GM18505 (cell line): ENCODE results near the gene MLF2.

Experiments
- ATAC-seq: cut with Tn5 transposase; IDR thresholded peaks from one replicate; pipeline ENCODE4 v1.9.1; 2021; ENCODE audit not compliant: unreplicated experiment
- POLR2A ChIP-seq: IDR thresholded peaks from 4 replicates; pipeline ENCODE4 v1.6.1; 2011; ENCODE audit warnings: borderline replicate concordance; ENCODE audit not compliant: insufficient read depth, insufficient read length; ENCODE audit errors: extremely low read depth

MLF2 gene

DNA sequence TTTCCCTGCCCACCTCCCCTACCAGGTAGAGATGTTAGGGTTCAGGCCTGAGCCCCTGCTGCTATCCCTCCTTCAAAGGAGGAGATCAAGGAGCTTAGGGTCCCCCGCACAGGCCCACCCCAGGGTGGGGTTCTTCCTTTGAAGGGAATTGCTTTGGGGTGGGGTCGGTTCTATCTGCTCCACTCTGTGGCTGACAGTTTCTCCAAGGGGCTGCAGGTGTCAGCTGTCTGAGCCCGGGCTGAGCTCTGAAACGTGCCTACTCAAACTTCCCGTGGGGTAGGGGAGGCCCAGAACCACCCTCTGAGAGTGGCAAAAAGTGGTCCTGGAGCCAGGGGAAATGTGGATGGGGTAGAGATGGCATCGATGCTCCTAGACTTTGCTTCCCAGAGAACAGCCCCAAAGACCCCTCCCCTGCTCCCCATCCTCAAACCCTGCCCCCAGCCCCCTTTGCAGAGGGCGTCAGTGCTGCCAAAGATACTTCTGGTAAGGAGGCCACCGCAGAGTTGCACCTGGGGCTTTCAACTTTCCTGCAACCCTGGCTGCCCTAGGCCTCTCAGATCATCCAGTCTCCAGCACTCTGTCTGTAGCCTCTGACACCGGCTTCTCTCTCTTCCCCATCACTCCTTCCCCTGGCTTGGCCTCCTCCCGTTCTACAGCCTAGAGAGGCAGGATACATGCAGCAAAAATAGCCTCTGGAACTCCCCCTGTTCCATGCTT, 30.1 kb upstream of the MLF2 start:
- no peak for TF ChIP-seq POLR2A
- no peak for ATAC-seq

- TF ChIP-seq POLR2A: no peak
- no peak for ATAC-seq
Observed at GRCh38 chr12:6782119-6782518, 29.2 kb upstream of the MLF2 start.

DNA sequence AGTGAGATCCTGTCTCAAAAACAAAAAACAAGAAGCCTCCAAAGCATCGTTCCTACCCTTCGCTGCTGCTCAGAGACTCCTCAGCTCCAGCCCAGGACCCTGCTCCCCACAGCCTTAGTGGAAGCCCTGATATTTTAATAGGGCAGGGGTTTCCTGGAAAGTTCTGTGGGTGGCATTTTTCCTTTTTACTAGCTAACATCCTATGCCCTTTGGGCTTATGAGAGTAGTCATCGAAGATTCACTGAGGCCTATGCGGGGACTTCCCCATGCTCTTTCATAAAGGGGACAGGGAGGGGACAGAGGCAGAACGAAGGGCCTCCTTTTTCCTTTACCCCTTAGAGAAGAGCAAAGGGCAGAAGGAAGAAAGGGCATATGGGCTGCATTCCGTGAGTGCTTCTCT, 27.6 kb upstream of the MLF2 start:
- ATAC-seq: no peak

GRCh38 chr12:6779708-6780432, 26.9 kb upstream of the MLF2 start:
- no peak for ATAC-seq
- TF ChIP-seq POLR2A: no peak

More for the DNA sequence above, 27.6 kb upstream of the MLF2 start:
- TF ChIP-seq POLR2A: no peak

DNA sequence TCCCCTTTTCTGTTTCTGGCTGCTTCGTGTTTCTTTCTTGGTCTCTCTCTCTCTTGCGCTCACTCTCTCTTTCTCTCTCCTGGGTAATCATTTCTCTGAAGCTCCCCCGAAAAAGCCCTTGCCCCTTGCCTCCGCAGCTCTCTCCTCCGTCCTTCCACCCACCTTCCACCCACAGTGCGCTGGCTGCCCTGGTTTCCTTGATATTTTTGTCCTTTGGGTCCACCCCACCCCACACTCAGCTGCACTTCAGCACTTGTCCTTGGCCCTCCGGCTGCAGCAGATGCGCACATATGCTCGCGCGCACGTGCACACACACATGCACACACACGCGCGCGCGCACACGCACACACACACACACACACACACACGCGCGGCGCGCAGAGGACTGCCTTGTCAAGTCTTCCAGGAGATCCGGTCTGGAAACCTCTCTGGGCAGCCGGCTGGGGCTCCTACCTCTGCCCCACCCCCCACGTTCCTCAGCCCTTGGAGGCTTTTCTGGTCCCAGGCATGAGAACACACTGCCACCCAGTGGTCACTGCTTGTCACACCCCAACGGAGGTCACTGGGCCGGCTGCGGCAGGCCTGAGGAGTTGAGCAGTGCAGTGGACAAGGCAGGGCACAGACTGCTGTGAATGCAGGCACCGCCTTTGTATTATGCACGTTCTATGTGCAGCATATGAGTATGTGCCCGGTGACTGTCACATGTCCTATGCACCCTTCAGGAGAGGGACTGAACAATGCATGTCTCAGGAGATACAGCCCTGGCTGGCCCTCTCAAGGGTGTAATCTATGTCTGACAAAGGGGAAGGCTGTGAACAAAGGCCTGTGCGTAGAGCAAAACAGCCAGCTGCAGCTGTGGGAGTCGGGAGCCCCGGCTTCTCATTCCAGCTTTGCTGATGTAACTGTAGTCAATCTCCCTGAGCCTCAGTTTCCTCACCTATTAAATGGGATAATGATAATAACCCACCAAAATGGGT, 25.9 kb upstream of the MLF2 start:
- peak; percentile 26 for TF ChIP-seq POLR2A
- no peak for ATAC-seq

DNA sequence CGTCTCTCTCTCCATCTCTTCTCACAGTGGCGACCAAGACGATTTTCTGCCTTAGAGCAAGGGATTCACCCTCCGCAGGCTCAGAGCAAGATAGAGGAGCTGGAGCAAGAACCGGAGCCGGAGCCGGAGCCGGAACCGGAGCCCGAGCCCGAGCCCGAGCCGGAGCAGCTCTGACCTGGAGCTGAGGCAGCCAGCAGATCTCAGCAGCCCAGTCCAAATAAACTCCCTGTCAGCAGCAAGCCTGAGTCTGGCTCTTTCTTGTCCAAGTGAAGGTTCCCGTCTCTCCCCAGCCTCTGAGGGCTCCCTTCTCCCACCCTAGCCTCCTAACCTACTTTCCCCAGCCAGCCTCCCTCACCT, 25.3 kb upstream of the MLF2 start:
- ATAC-seq: no peak

DNA sequence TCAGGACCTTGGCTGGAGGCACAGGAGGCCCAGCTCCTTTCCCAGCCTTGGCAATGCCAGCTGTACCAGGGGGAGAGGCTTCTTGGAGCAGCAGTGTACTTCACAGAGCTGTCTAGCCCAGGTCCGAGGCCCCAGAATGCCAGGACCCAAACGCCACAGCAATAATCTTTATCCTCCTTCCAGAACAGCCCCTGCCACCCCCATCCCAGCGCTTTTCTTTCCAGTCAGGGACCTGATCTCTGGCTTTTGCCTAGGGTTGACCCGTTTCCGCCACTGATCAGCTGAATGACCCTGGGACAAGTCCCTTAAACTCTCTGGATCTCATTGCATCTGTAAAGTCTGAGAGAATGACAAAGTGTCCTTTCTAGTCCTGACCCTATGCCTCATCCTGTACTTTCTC, 24.4 kb upstream of the MLF2 start:
- TF ChIP-seq POLR2A: no peak
- no peak for ATAC-seq

More for the DNA sequence above, 25.3 kb upstream of the MLF2 start:
- TF ChIP-seq POLR2A: no peak

DNA sequence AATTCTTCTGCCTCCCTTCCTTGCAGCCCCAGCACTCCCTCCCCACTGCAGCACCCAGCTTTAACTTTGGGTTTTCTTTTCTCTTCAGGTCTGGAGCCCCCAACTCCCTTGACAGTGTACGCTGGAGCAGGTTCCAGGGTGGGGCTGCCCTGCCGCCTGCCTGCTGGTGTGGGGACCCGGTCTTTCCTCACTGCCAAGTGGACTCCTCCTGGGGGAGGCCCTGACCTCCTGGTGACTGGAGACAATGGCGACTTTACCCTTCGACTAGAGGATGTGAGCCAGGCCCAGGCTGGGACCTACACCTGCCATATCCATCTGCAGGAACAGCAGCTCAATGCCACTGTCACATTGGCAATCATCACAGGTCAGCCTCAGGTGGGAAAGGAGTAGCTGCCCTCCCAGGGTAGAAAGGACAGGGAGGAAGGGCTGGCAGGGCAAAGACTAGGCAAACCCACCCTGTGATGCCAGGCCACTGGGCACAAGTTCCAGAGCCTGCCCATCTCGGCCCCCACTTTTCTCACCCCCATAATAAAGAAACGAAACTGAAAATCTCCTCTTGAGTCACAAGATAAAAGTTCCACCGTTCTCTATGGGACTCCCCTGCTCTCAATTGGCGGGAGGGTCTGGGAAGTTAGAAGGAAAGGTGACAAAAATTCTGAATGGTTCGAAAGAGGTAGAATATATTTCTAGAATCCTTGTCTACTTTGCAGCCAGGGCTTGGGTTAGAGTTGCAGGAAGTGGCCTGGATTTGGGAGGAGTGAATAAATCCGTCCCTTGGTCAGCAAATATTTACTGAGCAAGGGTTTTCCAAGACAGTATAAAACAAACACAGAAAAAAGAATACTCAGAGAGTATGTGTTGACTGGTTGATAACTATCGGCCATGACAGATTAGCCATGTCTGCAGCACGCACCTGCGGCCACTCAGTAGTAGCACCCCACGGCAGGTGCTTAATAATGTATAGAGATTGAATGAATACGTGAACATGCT, 22.5 kb upstream of the MLF2 start:
- ATAC-seq: no peak
- no peak for TF ChIP-seq POLR2A

- no peak for TF ChIP-seq POLR2A
- ATAC-seq: no peak
Observed at GRCh38 chr12:6774499-6775062, 21.6 kb upstream of the MLF2 start.

GRCh38 chr12:6773590-6774351, 20.8 kb upstream of the MLF2 start:
- no peak for ATAC-seq
- TF ChIP-seq POLR2A: no peak

- ATAC-seq: no peak
- TF ChIP-seq POLR2A: no peak
Observed at GRCh38 chr12:6772726-6773589, 20.0 kb upstream of the MLF2 start.

DNA sequence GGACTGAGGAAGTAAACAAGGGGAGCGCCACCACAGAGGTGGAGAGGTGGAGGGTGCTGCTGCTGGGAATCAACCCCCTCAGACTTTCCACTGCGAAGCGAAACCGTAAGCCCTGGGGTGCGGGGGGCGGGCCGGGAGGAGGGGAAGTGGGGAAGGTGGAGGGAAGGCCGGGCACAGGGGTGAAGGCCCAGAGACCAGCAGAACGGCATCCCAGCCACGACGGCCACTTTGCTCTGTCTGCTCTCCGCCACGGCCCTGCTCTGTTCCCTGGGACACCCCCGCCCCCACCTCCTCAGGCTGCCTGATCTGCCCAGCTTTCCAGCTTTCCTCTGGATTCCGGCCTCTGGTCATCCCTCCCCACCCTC, 19.4 kb upstream of the MLF2 start, which contains the start of gene LAG3:
Gene LAG3, plus strand, starts transcription at position 190 of the 365 bp plus-strand sequence. CDS start 333 bp downstream, outside the sequence.
- ATAC-seq: no peak
- peak; percentile 42 for TF ChIP-seq POLR2A
